Motor neuron (in vitro differentiated cells): ENCODE data around the gene RCC1. TPM values are rescaled to one million over a fixed set of nuclear protein-coding genes. Genes with fewer than 3 reads are reported as not detected.
A peak's percentile ranks its signal among the peaks of the same experiment; 100 is the strongest.
"Not testable (repeated sequence)": the region's sequence is repeated elsewhere in the genome, so short reads cannot be mapped to it uniquely, and the experiment has no call there.

Experiments used
- ATAC-seq, 8 experiments: fragments of 200-7000 bp; cut with Tn5 transposase; replicated peaks in 6 of 8; 2 replicates each; pipeline ENCODE4 v1.8.0; 2021; ENCODE audit warnings: mild to moderate bottlenecking in 8 of 8, moderate library complexity in 8 of 8
- H3K27ac ChIP-seq, 2 donors: fragments of 250-450 bp; sonication (Bioruptor Pico); 2 replicates each; pipeline ENCODE4 v1.9.0; 2021; ENCODE audit warnings: antibody characterized with exemption in 2 of 2, mild to moderate bottlenecking in 2 of 2, moderate library complexity in 1 of 2
- H3K4me1 ChIP-seq, 2 donors: fragments of 250-450 bp; sonication (Bioruptor Pico); replicated peaks in 1 of 2; 2 replicates each; pipeline ENCODE4 v1.6.1; 2021; ENCODE audit warnings: antibody characterized with exemption in 2 of 2, mild to moderate bottlenecking in 2 of 2, moderate library complexity in 1 of 2
- H3K4me3 ChIP-seq, 5 donors: fragments of 250-450 bp; sonication (Bioruptor Pico); 2 replicates each; pipeline ENCODE4 v1.9.0; 2021; ENCODE audit warnings: antibody characterized with exemption in 5 of 5, mild to moderate bottlenecking in 5 of 5, moderate library complexity in 4 of 5
- WGBS, 10 experiments: fragments of 450-650 bp; shearing (Covaris generic); methylation state at CpG; one replicate each; pipeline ENCODE4 v1.0.0; 2022; 5-methylcytosine and 5-hydroxymethylcytosine counted together
- in situ Hi-C, 9 experiments: fragments of 400-800 bp; cut with MboI; loops; one replicate each; pipeline ENCODE4 v1.15.0; 2021; ENCODE audit warnings: low sequenced_read_pairs in 9 of 9, low pct_unique_long_range_greater_than_20kb in 2 of 9; ENCODE audit not compliant: unreplicated experiment in 9 of 9
- total RNA-seq, 8 experiments: library from RNA; unstranded; fragments of 300-600 nt; gene quantifications; 2 replicates each; pipeline versions ENCODE4 v1.2.3 to v1.2.4, GENCODE V29; 2022

Gene RCC1
- total RNA-seq, 8 experiments from 2014 or later: 8.4 to 76.8 (median 16.3) TPM

DNA sequence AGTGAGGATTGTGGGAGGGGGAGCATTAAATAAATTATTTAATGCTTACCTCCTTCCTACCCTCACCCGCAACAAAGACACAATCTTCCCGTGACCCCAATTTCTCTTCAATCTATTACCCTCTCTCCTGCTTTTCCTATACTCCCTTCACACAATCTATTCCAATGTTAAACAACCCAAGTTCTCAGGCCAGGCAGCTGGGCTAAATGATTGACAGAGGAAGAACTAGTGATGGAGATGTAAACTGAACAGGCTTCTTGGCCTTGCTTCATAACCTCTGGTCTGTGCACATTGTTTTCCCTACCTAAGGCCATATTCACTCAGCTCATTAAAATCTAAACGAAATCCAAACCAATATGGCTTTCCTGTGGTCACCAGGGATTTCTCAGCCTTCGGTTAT is 3.9 kb upstream of the RCC1 start:
- no peak for ATAC-seq
- no peak overlapping the region for H3K4me3 ChIP-seq
- H3K27ac ChIP-seq: no peak overlapping the region
- in situ Hi-C loops: no loop called here
- peaks cover 0 to 2% of the 10 kb centered on the region in 2 donors for H3K4me1 ChIP-seq
- WGBS, 10 experiments: 55 to 100% (median 83%) methylated on average over 1 to 4 of the region's 4 CpGs; no CpG with 5 or more reads in 1 of the 10 experiments

DNA sequence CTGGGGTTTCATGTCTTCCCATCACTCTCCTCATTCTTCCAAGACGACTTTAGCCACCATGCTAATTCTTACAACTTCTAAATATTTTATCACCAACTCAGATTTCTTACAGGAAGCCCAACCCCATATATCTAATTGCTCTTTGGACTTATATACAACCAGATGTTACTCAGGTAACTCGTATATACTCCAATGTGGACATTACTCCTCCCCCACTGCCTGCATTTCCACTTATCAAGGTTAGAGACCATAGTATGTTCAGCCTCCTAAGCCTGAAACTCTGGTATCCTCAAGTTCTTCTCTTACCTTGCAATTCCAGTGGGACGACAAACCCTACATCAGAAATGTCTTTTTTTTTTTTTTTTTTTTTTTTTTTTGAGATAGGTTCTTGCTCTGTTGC is 2.7 kb upstream of the RCC1 start:
- ATAC-seq: no peak
- 13 to 100% (median 82%) methylated on average over 1 to 3 of the region's 3 CpGs; no CpG with 5 or more reads in 1 of the 10 experiments for WGBS, 10 experiments
- Histone ChIP-seq H3K4me3 (no peak overlapping the region), H3K27ac (no peak overlapping the region), H3K4me1 (peaks cover 10 to 14% of the 10 kb centered on the region in 2 donors)
- in situ Hi-C loops: no loop called here

DNA sequence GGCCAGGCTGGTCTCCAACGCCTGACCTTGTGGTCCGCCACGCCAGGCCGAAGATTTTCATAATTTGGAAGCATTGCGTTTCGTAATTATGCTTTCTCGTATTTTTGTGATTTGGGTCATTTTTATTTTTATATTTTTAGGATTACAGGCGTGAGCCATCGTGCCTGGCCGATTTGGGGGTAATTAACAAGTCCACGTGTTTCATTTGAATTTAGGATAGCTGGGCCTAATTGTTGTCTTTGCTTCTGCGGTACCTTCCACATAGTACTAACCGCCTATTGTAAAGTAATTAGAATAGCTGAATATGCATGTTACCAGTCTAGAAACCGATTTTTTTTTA is 1.0 kb downstream of the RCC1 start:
- peaks cover 13 to 17% of the 10 kb centered on the region in 2 donors for H3K4me1 ChIP-seq
- peak overlapping the region; percentile 57 to 65 (median 62) for H3K4me3 ChIP-seq
- in situ Hi-C loops: no loop called here
- H3K27ac ChIP-seq: peak overlapping the region; percentile 42 to 80
- no peak for ATAC-seq
- WGBS, 10 experiments: 0 to 7% (median 0%) methylated on average over 2 to 13 of the region's 14 CpGs

DNA sequence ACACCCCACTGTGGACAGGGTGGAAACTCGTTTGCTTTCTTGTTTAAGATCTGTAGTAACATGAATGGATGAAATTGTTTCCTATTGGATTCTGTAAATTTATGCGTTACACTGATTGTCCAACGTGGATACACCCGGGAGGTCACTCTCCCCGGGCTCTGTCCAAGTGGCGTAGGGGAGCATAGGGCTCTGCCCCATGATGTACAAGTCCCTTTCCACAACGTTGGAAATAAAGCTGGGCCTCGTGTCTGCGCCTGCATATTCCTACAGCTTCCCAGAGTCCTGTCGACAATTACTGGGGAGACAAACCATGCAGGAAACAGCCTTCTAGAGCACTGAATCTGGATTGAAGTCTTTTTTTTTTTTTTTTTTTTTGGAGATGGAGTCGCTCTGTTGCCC is 1.4 kb downstream of the RCC1 start:
- in situ Hi-C loops: no loop called here
- peaks cover 13 to 17% of the 10 kb centered on the region in 2 donors for H3K4me1 ChIP-seq
- peak overlapping the region; percentile 57 to 65 (median 62) for H3K4me3 ChIP-seq
- H3K27ac ChIP-seq: peak overlapping the region in 1 of 2 donors; percentile 5
- WGBS, 10 experiments: 0 to 5% (median 2%) methylated on average over 1 to 11 of the region's 11 CpGs; no CpG with 5 or more reads in 1 of the 10 experiments
- no peak for ATAC-seq

DNA sequence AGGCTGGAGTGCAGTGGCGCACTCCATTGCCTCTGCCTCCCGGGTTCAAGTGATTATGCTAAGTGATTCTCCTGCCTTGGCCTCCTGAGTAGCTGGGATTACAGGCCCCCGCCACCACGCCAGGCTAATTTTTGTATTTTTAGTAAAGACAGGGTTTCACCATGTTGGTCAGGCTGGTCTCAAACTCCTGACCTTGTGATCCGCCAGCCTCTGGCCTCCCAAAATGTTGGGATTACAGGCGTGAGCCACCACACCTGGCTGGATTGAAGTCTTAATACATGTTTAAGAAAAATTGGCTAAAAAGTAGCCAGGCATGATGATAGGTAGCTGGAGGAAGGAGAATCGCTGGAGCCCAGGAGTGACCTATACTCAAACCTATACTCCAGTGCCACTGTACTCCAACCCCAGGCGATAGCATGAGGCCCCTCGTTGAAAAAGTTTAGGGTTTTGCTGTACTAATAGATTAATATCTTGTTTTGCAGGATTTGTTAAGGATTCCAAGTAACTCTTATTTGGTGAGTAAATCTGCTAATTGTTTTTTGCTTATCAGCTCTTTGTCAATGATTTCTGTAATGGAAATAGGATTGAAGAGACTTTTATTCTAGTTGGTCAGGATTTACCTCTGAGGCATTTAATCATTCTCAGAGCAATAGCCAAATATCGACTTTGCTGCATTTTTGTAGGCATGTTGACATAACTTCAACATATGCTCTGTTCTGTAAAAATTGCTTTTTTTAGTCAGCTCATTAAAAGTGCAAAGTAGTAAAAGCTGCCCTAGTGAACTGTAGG is 2.0 kb downstream of the RCC1 start:
- in situ Hi-C loops: no loop called here
- peaks cover 13 to 17% of the 10 kb centered on the region in 2 donors for H3K4me1 ChIP-seq
- no peak for ATAC-seq
- peak overlapping the region in 1 of 2 donors; percentile 5 for H3K27ac ChIP-seq
- peak overlapping the region; percentile 57 to 65 (median 62) for H3K4me3 ChIP-seq
- WGBS, 10 experiments: 0 to 15% (median 7%) methylated on average over 1 to 10 of the region's 10 CpGs; no CpG with 5 or more reads in 1 of the 10 experiments

DNA sequence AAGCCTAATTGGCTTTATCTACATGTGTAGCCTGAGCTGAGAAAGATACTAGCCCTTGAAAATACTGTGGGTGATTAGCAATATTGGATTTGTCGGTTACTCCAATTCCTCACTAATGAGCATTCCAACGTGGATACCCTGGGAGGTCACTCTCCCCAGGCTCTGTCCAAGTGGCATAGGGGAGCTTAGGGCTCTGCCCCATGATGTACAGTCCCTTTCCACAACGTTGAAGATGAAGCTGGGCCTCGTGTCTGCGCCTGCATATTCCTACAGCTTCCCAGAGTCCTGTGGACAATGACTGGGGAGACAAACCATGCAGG is 2.6 kb downstream of the RCC1 start:
- no peak for ATAC-seq
- WGBS, 10 experiments: 0 to 100% (median 20%) methylated on average over 1 to 5 of the region's 5 CpGs; no CpG with 5 or more reads in 1 of the 10 experiments
- H3K27ac ChIP-seq: no peak overlapping the region
- peak overlapping the region in 1 of 5 donors; percentile 57 for H3K4me3 ChIP-seq
- H3K4me1 ChIP-seq: peaks cover 13 to 17% of the 10 kb centered on the region in 2 donors
- in situ Hi-C loops: no loop called here

DNA sequence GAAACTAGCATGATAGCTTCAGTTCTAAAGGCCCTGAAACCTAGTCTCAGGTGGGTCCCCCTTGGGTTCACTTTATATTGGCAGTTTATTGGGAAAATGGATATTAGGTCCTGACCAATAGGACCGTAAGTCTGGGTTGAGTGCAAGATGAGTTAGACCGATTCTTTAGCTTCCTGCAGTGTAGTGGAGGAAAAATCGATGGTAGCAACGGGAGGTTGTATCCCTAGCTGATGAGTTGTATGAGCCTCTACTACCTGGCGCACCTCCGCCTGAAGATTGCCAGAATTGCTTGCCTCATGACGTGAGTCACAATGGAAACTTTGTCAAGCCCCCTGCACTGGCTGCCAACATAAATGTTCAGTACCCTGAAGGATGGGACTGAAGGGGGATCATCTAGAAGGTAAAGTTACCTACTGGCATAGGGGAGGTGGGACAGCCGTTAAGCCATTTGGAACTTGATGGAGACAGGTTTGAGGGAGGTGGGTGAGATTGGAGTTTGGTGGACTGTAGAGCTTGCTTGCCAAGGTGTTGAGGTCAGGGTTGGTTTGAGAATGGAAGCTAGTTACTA is 3.9 kb downstream of the RCC1 start:
- whole genome bisulfite sequencing, 10 experiments: 0 to 100% (median 88%) methylated on average over 1 to 8 of the region's 8 CpGs; no CpG with 5 or more reads in 1 of the 10 experiments
- Histone ChIP-seq H3K4me3 (no peak overlapping the region), H3K4me1 (peaks cover 13 to 17% of the 10 kb centered on the region in 2 donors), H3K27ac (no peak overlapping the region)
- ATAC-seq: no peak
- in situ Hi-C loops: no loop called here

DNA sequence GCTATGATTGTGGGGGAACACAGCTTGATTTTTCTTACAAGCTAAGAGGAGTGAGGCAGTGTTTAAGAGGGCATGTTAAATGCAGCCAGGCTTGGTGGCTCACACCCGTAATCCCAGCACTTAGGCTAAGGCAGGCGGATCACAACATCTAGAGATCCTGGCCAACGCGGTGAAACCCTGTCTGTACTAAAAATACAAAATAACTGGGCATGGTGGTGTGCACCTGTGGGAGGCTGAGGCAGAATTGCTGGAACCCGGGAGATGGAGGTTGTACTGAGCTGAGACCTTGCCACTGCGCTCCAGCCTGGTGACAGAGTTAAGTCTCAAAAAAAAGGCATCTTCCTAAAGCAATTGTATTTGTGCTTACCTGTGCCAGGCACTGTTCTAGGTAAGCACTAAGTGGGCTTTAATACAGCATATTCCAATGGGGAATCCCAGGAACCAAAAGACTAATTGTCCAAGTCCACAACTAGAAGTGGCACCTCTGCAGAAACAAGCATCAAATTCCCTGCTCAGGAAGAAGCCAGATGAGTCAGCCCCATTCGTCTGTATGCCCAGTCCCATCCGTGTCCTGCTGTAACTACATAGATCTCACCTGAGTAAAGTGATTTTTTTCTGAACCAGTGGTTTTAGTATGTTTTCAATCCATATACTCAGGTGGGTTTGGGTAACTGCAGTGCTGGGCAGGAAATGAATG is 4.6 kb downstream of the RCC1 start:
- ATAC-seq: peak in 2 of 8 experiments; percentile 0 to 6

DNA sequence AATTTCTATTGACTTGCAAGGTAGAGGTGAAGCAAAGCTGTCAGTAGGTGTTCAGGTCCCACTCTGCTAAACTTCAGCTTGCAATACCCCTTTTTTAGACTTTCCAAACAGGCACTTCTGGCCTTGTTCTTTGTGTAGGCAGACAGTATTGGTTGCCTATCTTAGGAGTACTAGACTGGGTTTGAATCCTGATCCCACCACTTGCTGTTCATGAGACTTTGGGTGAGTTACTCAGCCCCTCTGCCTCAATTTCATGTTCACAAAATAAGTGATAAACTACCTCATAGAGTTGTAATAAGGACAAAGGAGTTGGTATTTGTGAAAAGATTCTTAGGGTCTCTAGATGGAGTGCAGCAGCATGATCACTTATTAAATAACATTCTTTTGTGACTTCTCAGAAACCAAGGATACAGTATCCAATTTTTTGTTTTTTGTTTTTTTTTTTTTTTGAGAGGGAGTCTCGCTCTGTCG is 5.2 kb downstream of the RCC1 start:
- Histone ChIP-seq H3K4me3 (no peak overlapping the region), H3K4me1 (peaks cover 13 to 17% of the 10 kb centered on the region in 2 donors), H3K27ac (no peak overlapping the region)
- peak in 3 of 8 experiments; percentile 0 to 6 (median 1) for ATAC-seq
- WGBS, 10 experiments: 67 to 100% (median 96%) methylated on average over 2 of the region's 2 CpGs; no CpG with 5 or more reads in 4 of the 10 experiments
- in situ Hi-C loops: no loop called here

More for the DNA sequence above, 4.6 kb downstream of the RCC1 start:
- in situ Hi-C loops: no loop called here
- 44 to 82% (median 76%) methylated on average over 1 to 8 of the region's 8 CpGs; no CpG with 5 or more reads in 3 of the 10 experiments for WGBS, 10 experiments
- Histone ChIP-seq H3K4me3 (no peak overlapping the region), H3K4me1 (peaks cover 13 to 17% of the 10 kb centered on the region in 2 donors), H3K27ac (no peak overlapping the region)

DNA sequence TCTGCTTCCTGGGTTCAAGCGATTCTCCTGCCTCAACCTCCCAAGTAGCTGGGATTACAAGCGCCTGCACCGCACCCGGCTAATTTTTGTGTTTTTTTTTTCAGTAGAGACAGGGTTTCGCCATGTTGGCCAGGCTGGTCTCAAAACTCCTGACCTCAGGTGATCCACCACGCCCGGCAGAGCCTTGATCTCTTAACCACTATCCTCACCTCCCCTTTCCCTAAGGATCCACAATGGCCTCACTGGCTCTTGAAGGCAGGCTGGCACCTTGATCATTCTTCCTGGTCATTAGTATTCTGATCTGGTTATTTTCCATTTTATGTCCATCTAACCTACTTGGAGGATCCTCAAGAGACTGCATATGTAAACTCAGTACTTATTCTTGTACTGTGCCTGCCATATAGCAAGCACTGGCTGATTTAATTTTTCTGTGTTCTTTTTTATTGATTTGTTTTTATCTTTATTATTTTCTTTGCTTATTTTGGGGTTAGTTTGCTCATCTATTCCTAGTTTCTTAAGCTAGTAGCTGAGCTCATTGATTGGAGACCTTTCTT is 6.3 kb downstream of the RCC1 start:
- Histone ChIP-seq H3K27ac (no peak overlapping the region), H3K4me1 (peaks cover 13% of the 10 kb centered on the region in 2 donors), H3K4me3 (no peak overlapping the region)
- in situ Hi-C loops: no loop called here
- 89 to 100% (median 90%) methylated on average over 1 to 7 of the region's 7 CpGs; no CpG with 5 or more reads in 4 of the 10 experiments for WGBS, 10 experiments
- no peak for ATAC-seq

DNA sequence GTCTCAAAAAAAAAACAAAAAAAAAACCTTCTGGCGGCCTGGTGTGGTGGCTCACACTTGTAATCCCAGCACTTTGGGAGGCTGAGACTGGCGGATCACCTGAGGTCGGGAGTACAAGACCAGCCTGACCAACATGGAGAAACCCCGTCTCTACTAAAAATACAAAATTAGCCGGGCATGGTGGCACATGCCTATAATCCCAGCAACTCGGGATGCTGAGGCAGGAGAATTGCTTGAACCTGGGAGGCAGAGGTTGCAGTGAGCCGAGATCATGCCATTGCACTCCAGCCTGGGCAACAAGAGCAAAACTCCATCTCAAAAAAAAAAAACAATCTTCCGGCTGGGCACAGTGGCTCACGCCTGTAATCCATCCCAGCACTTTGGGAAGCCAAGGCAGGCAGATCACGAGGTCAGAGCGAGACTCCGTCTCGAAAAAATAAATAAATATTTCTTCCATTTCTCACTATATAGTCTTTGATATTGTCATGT is 8.6 kb downstream of the RCC1 start:
- H3K4me3 ChIP-seq, H3K27ac ChIP-seq, H3K4me1 ChIP-seq, in situ Hi-C loops: not testable (repeated sequence)
- ATAC-seq: peak in 1 of 8 experiments; percentile 0
- 82 to 100% (median 96%) methylated on average over 1 to 13 of the region's 13 CpGs; no CpG with 5 or more reads in 3 of the 10 experiments for WGBS, 10 experiments

DNA sequence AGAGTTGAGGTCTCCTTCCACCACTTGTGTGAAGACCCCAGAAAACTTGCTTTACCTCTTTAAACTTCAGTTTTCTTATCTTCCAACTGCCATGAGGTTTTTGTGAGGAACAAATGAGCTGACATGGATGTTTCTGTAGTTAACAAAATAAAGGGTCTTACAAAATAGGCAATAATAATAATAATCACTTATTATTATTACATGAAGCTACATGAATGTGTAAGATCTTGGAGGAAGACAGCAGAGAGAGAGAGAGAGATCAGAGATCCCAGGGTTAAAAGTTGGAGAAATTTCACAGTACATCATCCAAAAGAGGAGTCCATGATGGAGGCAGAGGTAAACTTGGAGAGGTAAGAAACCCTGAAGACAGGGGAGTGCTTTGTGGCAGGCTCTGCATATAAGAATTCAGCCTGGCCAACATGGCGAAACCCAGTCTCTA is 10.7 kb downstream of the RCC1 start:
- Histone ChIP-seq H3K27ac (no peak overlapping the region), H3K4me3 (no peak overlapping the region), H3K4me1 (peaks cover 5 to 9% of the 10 kb centered on the region in 2 donors)
- ATAC-seq: no peak
- WGBS, 10 experiments: 80 to 100% (median 100%) methylated on average over 1 of the region's 1 CpG; no CpG with 5 or more reads in 2 of the 10 experiments
- in situ Hi-C loops: no loop called here
